Hematopoietic multipotent progenitor cell treated with erythropoietin and hydrocortisone succinate and interleukin-3 and kit ligand, for 6 days (in vitro differentiated cells): ENCODE measurements around the gene QRFP.
A peak's percentile ranks its signal among the peaks of the same experiment; 100 is the strongest.
"Not testable (repeated sequence)": the region's sequence is repeated elsewhere in the genome, so short reads cannot be mapped to it uniquely, and the experiment has no call there.

ENCODE experiments used
- DNase-seq: peaks from one replicate; pipeline ENCODE4 v3.0.0-alpha.2; 2015

Gene QRFP

GRCh38 chr9:130870491-130871381, 25.9 kb downstream of the QRFP start:
- no peak for DNase-seq

GRCh38 chr9:130869250-130869649, 27.4 kb downstream of the QRFP start:
- DNase-seq, result peak; percentile 81

- no peak for DNase-seq
Observed at GRCh38 chr9:130868230-130868629, 28.4 kb downstream of the QRFP start.

- DNase-seq, result no peak
Observed at GRCh38 chr9:130867556-130867955, 29.1 kb downstream of the QRFP start.

GRCh38 chr9:130866474-130866965, 30.1 kb downstream of the QRFP start:
- DNase-seq, result peak; percentile 88

GRCh38 chr9:130865921-130866320, 30.7 kb downstream of the QRFP start:
- no peak for DNase-seq

- DNase-seq, result no peak
Observed at GRCh38 chr9:130864541-130864940, 32.1 kb downstream of the QRFP start.

- DNase-seq, result no peak
Observed at GRCh38 chr9:130862747-130863146, 33.9 kb downstream of the QRFP start.

GRCh38 chr9:130862217-130862616, 34.4 kb downstream of the QRFP start:
- no peak for DNase-seq

- DNase-seq, result no peak
Observed at GRCh38 chr9:130861372-130862180, 35.0 kb downstream of the QRFP start.

- DNase-seq, result peak; percentile 14
Observed at GRCh38 chr9:130860458-130861316, 35.9 kb downstream of the QRFP start.

GRCh38 chr9:130858739-130859705, 37.6 kb downstream of the QRFP start:
- no peak for DNase-seq

- DNase-seq, result no peak
Observed at GRCh38 chr9:130857864-130858738, 38.5 kb downstream of the QRFP start.

- DNase-seq, result no peak
Observed at GRCh38 chr9:130856474-130856873, 40.1 kb downstream of the QRFP start.

GRCh38 chr9:130854835-130855234, 41.8 kb downstream of the QRFP start:
- DNase-seq, result no peak

- DNase-seq, result no peak
Observed at GRCh38 chr9:130854092-130854491, 42.5 kb downstream of the QRFP start.

- no peak for DNase-seq
Observed at GRCh38 chr9:130852801-130853200, 43.8 kb downstream of the QRFP start.

- no peak for DNase-seq
Observed at GRCh38 chr9:130849356-130849755, 47.3 kb downstream of the QRFP start.

GRCh38 chr9:130848514-130848913, 48.1 kb downstream of the QRFP start:
- DNase-seq, result not testable (repeated sequence)
